Stimulated activated CD4-positive, alpha-beta T cell treated with anti-CD3 and anti-CD28 coated beads, Interleukin-15, amount 100 ng/mL, for 1 hour (primary cell): ENCODE measurements around the gene DPH6.

ENCODE experiments used
- DNase-seq, 2 donors: peaks; one replicate each; pipeline ENCODE4 v3.0.0-alpha.2; 2020; ENCODE audit warnings: low read depth in 1 of 2, low spot score in 1 of 2

DPH6 gene

DNA sequence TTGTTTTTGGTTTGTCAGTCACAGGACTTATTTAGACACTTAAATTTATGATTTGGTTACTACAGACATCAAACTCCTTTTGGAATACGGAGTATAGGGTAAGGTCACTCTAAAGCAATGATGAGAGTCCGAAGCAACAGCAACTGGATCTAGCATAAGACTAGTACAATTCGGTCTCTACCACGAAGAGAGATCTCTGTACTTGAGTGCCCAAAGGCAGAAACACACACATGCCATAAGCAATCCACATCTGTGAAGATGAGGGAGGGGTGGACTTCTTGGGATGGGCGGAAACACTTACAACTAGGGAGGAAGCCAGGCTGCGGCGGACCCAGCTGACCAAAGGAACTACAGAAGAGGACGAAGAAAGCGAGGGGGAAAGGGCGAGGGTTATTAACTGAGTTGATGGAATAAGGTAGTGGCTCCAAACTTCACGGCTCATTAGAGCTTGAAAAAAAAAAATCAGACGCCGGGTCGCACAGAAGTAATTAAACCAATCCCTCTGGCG lies 595 bp downstream of the DPH6 start:
- DNase-seq = peak in 1 of 2 donors; percentile 1

GRCh38 chr15:35540885-35541284 lies 5.1 kb downstream of the DPH6 start:
- DNase-seq = no peak

DNA sequence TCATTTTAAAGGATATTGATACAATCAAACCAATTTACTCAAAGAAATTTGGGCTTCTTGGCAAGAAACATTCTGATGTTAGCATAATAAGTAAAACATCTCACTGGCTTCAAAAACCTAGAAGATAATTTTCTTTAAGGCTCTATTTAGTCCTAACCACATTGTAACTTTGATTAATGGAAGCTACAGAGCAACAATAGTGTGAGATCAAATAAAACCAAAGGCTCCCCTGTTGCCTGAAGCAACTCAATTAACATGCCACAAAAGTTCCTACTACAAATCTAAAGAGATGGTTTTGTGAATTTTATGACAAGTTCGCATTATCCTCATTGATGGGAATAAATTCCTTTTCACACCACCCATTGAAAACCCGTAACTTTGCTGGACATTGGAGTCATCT lies 5.9 kb downstream of the DPH6 start:
- no peak for DNase-seq

DNA sequence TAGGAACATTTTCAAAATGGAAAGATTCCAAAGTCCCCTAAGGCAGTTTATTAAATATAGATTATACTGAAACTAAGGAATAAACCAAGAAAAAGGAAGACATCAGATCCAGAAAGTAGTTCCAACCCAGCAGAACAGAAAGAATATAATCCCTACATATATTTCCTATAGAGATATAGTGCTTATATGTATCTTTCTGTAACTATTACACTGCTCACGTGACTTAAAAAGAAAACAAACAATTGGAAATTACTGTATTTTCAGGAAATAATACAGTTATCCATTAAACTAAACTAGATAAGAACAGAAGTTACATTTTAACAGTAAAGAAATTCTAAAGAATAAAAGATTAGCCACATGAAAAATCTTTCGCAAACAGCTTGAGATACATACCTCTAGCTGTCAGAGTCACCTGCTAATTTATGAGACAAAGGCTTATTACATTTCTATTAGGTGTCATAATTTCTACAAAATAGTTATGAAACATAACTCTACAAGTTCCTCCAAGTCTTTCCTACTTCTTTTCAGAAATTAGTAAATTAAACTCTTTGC lies 10.5 kb downstream of the DPH6 start:
- DNase-seq = no peak

- DNase-seq = no peak
Measured at GRCh38 chr15:35533130-35534110, 12.5 kb downstream of the DPH6 start.

- no peak for DNase-seq
Measured at GRCh38 chr15:35530698-35531097, 15.3 kb downstream of the DPH6 start.

- no peak for DNase-seq
Measured at GRCh38 chr15:35529784-35530183, 16.2 kb downstream of the DPH6 start.

DNA sequence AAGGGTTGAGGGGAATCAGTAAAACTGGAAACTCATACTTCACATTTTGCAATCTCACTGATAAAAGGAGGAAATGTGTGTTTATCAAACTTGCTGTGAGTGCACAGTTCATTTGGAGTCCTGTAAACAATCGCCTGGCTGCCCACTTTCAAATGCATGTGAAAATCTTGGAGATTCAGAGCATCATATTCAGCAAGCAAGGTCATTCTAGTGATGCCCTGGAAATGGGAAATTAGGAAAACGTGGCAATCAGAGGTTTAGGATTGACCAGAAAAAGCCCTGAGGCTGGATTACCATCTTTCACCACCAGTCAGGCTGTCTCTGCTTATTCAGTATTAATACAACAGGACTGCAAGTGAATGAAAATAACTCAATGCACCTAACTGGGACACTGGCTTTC lies 23.9 kb downstream of the DPH6 start:
- DNase-seq = no peak

GRCh38 chr15:35519541-35520149 lies 26.3 kb downstream of the DPH6 start:
- DNase-seq = no peak

DNA sequence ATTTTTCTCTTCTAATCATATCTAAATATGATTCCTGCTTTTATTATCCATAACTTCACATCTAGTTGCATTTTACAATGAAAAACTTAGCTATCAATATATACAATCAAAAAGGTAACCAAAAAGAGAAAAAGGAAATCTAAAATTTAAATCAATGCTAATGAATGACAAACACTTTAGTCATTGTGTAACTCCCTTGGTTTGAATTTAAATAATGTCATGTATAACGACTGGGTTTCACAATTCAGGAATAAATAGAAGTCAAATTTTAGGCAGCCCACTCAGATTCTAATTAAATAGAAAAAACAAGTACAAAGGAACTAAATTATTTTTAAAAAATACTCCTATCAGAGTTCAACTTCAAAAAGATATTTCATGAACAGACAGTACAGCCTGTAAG lies 26.9 kb downstream of the DPH6 start:
- DNase-seq = no peak

GRCh38 chr15:35514759-35515158 lies 31.2 kb downstream of the DPH6 start:
- no peak for DNase-seq

GRCh38 chr15:35507932-35508638 lies 37.9 kb downstream of the DPH6 start:
- DNase-seq = no peak

DNA sequence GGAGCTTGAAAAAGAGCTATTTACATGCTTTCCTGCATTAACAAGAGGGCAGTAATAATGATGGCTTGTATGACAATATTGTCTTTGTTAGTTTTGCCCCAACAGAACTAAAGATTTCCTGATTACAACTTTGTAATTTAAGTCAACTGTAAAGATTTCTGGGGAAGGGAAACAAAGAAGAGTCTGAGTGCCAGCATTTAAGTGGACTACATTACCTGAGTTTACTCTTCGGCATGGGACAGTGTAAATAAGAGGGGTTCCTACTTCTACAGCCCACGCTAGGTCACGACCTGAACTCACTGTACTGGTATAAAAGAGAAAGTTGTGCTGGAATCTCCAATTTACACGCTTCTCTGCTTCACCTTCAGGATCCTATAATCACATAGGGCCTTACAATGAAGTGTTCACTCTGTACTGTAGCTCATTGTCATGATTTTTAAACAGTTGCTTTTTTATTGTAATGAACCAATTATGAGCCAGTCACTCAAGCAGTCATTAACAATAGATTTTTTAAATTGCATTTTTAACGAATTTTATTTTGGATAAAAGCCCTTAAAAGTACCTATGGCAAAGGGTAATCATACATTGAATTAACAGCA lies 39.6 kb downstream of the DPH6 start:
- DNase-seq = no peak

DNA sequence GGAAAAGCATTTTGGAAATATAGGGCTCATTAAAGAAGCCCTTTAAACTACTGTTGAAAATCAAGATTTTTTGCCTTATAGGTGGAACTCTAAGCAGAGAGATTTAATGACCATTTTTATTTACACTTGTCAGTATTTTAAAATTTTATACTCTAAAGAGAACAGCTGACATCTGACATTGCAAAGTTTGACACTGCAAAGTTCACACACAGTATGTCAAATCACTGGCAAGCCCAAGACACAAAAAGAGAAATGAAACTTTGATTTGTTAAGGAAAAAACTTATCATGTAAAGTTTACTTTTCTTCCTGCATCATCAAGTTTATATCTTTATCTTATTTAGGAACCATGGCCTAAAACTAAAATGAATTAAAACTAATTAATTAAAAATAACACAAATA lies 40.2 kb downstream of the DPH6 start:
- no peak for DNase-seq

DNA sequence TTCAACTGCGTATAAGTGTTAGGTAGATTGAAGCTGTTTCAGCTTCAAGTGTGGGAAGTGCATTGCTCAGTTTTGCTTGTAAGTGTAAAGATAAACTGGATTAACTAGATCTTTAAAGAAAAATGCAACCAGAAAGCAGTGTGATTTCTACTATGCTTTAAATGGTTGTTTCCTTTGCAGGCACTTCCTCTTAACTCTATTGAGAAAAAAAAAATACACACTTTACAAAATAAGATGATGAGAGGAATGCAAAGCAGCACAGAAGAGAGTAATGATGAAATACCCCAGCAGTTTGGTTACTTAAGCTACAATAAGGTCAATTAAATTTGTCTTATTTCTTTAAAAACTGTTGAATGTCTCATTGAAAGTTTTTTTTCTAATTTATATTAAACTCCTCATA lies 40.8 kb downstream of the DPH6 start:
- DNase-seq = no peak

DNA sequence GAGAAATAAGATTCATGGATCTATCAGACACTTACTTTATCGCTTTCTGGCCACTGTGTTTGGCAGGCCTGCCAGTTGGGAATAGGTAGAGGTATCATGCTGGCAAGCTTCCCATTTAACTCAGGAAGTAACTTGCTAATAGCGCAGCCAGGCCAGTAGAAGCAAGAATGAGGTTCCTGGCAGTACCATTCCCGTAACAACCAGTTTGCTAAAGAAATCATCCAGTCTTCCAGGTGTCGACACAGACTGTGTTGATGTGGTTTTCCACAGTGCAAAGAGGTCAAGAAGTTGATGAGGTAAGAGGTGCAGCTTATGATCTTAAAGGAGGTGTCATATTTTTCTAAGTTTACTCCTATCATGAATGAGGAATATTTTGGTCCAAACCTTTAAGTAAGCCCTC lies 46.2 kb downstream of the DPH6 start:
- DNase-seq = no peak

- no peak for DNase-seq
Measured at GRCh38 chr15:35496585-35496984, 49.4 kb downstream of the DPH6 start.

DNA sequence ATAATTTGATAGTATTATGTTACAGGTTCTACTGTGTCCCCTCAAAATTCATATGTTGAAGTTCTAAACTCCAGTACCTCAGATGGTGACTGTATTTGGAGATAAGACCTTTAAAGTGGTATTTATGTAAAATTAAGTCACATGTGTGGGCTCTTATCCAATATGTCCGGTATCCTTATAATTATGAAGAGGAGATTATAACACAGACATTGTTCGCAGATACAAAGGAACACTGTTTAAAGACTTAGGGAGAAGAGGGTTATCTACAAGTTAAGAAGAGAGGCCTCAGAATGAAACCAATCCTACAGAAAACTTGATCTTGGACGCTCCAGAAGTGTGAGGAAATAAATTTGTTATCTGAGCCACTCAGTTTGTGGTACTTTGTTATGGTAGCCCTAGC lies 50.9 kb downstream of the DPH6 start:
- no peak for DNase-seq

GRCh38 chr15:35491999-35492398 lies 54.0 kb downstream of the DPH6 start:
- DNase-seq = no peak

GRCh38 chr15:35491173-35491572 lies 54.8 kb downstream of the DPH6 start:
- DNase-seq = no peak

DNA sequence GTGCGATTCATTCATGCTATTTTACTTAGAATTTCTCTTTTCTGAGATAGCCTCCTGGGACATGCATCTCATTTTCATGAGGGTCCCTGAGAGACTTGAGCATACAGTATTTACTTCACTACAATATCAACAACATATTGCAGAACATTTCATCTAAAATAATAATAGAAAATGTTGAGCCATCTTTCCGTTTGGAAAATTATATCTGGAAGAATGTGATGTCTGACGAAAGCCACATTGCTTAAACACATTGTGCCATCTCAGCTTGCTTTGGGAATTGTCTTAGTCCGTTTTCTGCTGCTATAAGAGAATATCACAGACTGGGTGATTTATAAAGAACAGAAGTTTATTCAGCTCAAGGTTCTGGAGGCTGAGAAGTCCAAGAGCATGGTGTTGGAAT lies 55.5 kb downstream of the DPH6 start:
- DNase-seq = no peak
